ENCODE measurements around the gene AHCTF1.

DNA sequence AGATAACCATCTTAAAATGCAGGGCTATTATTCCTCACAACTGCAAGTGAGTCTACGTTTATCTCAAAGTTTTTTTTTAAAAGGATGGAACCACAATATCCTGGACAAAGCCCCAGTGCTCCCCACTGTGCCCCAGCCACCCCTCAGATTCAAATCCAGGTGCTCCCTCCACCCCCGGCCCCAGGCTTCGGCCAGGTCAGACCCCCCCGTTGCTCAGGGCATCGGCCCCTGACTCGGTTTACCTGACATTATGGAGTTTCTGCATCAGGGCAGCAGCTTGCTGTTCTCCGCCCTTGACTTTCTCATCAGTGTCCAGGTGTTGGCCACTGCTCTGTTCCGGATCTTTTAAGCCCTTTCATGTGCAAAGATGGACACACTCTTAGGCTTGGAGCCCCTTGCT lies 134.6 kb downstream of the AHCTF1 start:
- TF ChIP-seq EP300 (IDR thresholded peaks at IDR 0.05): no peak
- TF ChIP-seq, protein P1, sequence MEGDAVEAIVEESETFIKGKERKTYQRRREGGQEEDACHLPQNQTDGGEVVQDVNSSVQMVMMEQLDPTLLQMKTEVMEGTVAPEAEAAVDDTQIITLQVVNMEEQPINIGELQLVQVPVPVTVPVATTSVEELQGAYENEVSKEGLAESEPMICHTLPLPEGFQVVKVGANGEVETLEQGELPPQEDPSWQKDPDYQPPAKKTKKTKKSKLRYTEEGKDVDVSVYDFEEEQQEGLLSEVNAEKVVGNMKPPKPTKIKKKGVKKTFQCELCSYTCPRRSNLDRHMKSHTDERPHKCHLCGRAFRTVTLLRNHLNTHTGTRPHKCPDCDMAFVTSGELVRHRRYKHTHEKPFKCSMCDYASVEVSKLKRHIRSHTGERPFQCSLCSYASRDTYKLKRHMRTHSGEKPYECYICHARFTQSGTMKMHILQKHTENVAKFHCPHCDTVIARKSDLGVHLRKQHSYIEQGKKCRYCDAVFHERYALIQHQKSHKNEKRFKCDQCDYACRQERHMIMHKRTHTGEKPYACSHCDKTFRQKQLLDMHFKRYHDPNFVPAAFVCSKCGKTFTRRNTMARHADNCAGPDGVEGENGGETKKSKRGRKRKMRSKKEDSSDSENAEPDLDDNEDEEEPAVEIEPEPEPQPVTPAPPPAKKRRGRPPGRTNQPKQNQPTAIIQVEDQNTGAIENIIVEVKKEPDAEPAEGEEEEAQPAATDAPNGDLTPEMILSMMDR (IDR thresholded peaks at IDR 0.05): no peak
- no peak for TF ChIP-seq POLR2AphosphoS5 (IDR thresholded peaks at IDR 0.05)
- TF ChIP-seq POLR2A (IDR thresholded peaks at IDR 0.05): no peak

Data from suprapubic skin (tissue), 4 donors.